CD1c-positive myeloid dendritic cell (primary cell): Measurements from ENCODE around the gene FZD7.
A peak's percentile ranks its signal among the peaks of the same experiment; 100 is the strongest.

ENCODE experiments used
- DNase-seq: peaks from one replicate; pipeline ENCODE4 v3.0.0-alpha.2; 2016; ENCODE audit errors: extremely low spot score

FZD7 gene

DNA sequence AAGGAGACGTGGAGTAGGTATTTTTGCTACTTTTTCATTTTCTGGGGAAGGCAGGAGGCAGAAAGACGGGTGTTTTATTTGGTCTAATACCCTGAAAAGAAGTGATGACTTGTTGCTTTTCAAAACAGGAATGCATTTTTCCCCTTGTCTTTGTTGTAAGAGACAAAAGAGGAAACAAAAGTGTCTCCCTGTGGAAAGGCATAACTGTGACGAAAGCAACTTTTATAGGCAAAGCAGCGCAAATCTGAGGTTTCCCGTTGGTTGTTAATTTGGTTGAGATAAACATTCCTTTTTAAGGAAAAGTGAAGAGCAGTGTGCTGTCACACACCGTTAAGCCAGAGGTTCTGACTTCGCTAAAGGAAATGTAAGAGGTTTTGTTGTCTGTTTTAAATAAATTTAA is 3.4 kb downstream of the FZD7 start:
- no peak for DNase-seq

DNA sequence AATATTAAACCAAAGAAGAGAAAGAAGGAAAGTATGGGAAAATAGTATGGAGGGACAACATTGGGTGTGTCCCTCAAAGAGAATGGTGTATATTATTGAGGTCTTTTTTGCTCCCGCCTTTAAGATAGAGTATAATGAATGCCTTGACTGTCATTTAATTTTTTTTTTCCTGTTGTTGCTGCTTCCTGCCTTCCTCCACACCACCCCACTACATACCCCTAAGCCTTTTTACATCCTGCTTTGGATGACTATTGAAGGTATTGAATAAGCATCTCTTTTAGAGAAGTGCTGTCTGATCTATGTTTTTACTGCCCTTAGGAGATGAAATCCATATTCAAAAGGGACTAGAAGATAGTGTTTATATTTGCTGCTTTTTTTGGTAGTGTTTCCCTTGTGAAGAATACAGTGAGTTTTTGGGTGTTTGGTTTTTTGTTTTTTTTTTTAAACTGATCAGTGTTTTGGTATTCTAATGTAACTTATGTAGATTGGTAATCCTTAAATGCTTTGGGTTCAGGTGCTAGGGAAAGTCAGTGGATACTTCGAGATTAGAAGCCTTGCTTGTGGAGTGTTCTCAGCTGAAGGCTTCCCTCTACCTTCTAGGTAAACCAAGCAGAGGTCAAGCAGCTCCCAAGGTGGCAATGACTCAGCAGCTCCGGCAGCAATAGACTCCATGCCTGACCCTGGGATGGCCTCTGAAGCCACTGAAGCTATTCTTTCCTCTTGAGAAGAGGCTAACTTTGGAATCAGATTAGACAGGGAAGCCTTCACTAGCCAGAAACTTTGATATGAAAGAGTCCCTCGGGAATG is 5.0 kb downstream of the FZD7 start:
- no peak for DNase-seq

DNA sequence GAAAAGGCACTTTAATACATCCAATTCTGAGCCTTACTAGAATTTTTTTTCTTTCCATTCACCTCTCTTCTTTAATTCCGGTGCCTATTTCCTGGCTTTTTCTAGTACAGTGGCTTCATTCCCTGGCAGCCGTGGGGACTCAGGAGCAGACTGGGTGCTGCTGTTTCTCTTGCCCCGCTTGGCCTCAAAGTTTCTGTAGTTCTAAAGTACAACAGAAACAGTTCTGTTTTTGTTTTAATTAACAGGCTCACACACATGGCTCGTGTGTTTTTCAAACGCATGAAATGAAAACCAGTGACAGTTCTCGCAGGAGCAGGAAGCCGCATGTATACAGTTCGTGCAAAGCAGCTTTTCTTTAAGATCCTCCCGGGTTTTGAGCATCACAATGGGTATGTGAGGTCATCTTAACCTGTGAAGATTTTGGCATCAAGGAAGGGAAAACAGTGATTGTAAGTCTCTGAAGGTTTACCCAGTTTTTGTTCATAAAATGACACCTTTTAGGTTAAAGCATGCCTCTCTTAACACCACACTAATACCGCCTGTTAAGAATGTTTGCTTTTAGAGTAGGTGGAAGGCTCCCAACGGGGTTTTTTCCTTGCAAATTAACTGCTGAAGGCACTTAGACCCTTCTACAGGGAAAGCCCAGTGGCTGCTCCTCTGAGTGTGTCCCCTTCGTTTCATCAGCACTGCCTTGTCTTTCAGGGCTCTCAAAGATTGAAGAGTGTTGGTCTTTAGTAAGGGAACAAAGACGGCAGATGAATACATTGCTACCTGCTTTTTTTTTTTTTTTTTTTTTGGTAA is 5.8 kb downstream of the FZD7 start:
- no peak for DNase-seq

DNA sequence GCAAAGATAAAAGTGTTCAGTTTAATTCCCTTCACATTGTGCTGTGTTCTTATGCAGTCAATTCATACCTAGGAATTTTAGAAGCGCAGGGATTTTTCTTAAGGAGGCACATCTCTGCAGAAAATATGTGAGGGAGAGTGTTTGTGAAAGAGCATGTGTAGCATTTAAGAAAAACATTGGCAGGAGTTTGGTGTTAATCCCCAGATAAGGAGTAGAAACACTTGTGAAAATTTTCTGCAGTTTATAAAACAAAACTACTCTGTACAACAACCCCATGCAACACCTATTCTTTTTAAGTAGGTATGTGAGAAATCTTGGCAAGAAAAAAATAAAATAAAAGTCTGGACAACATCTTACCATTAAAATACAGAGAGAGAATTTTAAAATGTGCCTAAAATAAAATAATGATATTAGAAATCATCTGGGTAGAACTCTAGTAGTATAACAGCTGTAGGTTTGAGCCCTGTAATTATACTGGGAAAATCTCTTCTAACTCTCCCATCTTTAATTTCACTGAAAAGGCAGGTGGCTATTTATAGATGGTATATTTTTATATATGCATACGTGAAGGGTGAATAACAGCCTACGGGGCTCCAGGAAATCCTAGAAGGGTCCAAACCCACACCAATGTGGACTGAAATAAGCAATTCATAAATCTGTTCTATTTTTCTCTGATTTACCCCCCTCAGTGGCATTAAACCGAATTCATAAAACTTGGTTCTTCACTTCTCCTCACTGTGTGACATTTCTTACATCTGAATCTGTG is 6.6 kb downstream of the FZD7 start:
- DNase-seq: no peak

DNA sequence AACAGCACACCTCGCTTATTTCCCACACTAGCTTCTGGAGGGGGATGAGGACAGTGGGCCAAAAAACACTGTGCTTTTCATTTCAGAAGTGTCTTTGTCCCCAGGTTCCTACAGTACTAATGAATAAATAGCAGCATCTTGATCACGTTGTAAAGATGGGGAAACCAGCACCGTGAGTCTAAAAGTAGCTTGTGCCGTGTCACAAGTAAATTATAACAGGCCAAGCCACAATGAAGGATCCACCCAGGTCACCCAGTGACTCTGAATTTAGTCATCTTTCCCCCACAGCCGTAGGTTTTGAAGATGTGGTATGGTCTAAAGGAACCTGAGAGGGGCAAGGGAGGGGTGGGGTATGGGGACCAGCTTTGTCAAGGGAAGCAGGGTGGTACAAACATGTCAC is 8.8 kb downstream of the FZD7 start:
- DNase-seq: no peak

DNA sequence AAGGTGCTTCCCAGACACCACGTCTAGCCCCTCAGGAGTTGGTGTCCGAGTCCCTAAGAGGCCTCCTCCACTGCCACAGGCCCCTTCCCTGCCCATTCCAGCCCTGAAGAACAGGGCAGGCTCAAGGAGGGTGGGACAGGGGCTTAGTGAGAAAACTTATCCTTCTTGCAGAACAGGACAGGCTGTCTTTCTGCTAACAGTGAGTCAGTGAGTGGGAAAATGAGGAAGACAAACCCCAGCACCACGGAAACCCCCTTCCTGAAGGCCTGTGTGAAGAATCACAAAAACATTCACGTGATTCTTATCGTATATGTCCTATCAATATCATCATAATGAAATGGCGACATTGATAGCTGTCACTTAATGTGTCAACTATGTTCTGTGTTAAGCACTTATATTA is 9.8 kb downstream of the FZD7 start:
- DNase-seq: peak; percentile 32

DNA sequence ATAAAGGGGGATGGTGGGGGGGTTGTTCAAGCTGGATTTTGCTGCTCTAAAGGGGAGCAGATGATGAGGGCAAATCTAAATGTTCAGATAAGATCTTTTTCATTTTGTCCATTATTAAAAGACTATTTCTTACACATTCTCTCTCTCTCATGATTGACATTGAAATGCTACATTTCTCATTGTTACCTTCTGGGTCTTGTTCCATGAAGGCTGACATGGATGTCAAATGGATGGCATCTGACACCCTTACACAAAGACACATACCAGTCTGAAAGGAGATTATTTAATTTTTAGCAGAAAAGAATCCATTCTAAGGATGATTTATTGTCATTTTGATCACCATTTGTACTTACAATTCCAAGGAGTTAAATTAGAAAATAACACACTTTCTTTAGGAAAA is 11.1 kb downstream of the FZD7 start:
- DNase-seq: no peak

DNA sequence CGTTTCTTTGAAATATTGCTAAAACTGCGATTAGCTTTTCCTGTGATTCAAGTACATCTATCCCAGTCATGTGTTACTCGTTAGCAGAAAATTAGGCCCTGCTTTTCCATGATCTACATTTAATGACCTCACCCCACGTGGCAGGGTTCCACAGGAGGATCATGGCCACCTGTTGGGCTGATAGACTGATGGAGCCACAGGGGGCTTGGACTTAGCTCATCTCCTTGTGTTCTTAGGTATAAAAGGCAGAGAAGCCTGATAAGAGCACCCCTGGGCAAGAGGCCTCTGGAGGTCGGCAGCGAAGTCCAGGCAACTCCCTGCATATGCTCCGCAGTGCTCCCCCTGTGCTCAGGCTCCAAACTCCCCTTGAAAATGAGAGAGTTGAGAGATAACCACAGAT is 12.9 kb downstream of the FZD7 start:
- DNase-seq: no peak

DNA sequence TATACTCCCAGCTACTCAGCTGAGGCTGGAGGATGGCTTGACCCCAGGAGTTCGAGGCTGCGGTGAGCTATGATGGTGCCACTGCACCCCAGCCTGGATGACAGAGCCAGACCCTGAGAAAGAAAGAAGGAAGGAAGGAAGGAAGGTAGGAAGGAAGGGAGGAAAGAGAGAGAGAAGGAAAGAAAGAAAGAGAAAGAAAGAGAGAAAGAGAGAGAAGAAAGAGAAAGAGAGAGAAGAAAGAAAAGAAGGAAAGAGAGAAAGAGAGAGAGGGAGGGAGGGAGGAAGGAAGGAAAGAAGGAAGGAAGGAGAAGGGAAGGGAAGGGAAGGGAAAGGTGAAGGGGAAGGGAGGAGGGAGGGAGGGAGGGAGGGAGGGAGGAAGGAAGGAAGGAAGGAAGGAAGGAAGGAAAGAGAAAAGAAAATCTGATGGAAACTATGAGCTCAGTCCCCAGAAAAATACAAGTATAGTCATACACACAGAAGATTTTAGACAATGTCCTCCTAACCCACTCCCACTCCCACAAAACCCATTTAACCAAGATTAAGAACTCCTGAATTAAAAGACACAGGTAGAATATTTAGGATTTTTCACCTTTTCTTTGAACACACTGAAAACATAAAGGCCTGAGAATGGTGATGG is 15.6 kb downstream of the FZD7 start:
- DNase-seq: no peak

DNA sequence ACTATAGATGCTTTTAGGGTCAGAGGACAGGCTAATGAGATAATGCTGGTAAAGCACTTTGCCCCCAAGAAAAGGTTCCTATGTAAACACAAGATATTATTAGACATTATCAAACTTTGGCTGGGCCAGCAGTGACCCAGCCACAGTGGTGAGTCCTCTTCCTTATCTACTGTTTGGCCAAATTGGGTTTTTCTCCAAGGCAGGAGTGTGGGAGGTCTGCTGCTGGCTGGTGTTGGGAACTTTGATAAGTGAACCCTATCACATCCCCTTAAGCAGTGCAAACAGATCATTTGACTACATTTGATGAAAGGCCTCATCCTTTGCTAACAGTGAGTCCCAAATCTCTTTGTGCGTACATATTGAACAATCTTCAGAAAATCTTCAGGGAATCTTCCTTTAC is 16.2 kb downstream of the FZD7 start:
- no peak for DNase-seq

DNA sequence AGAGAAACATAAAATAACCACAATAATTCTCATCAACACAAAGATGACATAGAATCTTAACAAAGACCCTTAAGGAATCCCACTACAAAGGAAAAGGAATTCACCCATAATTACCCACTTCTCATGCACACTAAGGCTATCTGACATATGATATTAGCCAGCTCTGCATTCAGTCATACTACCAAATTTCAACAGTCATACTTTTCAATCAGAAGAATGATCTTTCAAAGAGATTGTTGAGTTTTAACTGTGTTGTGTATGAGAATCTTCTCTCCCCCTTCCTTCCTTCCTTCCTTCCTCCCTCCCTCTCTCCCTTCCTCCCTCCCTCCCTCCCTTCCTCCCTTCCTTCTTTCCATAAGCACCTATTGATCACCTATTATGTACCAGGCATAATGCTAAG is 17.0 kb downstream of the FZD7 start:
- DNase-seq: no peak

DNA sequence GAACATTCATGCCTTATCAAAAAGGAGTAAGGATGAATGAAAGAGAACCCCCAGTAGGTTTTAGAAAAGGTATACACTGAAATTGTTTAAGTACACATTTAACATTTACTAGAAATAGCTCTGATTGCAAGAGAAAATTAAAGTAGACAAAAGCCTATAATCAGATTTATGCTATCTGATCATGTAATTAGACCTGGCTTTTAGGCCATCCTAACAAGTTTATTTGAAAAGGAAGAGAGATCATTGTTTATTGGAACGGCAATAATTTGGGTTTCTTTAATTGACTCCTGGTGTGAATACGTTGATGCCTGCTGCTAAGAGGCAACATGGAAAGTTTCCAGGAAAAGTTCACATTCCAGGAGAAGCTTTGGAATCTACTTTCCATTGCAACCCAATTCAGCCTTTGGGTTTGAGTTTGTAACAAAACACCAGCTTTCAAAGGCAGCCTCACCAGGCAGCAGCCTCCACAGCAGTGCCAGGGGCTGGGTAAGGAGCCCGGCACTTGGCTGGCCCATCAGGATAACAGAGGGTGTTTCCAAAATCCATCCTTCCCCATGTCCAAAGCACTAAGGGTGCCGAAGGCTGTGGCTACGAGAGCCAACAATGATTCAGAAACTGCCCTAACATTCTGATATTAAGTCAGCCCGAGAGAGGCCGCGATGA is 18.0 kb downstream of the FZD7 start:
- DNase-seq: no peak

DNA sequence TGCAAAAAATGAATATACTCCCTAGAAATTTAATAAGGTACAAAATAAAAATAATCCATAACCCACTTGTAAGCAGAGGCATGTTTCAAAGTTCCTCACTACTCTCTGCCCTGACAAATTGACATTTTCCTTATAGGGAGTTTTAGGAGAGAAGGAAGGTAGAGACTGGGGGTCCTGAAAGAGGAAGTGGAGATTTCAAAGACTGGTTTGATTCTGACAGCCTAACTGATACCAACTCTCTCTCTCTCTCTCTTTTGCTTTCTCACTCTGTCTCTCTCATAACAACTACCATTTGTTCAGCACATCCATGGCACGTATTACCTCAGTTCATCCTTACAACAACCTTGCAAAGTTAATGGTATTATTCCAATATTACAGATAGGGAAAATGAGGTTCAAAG is 18.6 kb downstream of the FZD7 start:
- no peak for DNase-seq

DNA sequence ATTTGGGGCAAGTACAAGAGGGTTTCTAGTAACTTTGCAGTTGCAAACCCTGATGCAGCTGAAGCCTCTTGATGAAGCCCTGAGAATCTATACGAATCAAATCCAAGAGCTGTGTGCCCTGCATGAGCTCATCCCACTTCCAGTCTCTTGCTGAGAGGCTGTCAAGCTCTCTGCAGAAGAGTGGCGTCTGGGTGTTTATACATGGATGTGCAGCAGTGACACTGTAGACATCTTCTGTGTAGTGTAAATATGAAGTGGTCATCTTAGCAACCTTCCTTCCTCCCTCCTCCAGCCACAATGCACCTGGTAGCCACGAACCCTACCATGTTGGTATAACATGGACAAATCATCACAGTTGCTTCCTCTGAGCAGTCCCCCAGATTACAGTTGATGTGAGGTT is 21.0 kb downstream of the FZD7 start:
- DNase-seq: no peak

DNA sequence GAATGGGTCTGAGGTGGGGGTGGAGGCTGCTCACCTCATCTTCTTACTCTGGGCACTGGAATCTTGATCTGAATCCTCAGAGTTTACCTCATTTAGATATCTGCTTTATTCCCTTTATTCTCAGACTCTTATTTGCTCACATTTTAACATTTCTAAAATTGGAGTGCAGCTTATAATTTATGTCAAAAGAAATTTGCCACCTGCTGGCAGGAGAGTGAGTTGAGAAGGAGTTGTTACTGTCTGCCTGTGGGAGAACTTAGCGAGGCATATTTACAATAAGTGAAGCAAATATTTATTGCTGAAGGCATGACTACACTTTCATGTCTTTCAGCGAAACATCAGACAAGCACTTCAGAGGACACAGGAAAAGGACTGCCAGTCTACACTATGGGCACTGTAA is 23.0 kb downstream of the FZD7 start:
- DNase-seq: no peak

DNA sequence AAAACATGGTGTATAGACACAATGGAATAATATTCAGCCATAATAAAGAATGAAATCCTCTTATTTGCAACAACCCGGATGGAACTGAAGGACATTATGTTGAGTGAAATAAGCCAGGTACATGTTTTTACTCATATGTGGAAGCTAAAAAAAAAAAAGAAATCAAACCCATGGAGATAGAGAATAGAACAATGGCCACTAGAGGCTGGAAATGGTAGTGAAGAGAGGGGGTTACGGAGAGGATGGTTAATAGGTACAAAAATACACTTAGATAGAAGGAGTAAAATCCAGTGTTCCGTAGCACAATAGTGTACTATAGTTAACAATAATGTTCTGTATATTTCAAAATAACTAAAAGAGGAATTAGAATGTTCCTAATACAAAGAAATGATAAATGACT is 26.6 kb downstream of the FZD7 start:
- DNase-seq: no peak

DNA sequence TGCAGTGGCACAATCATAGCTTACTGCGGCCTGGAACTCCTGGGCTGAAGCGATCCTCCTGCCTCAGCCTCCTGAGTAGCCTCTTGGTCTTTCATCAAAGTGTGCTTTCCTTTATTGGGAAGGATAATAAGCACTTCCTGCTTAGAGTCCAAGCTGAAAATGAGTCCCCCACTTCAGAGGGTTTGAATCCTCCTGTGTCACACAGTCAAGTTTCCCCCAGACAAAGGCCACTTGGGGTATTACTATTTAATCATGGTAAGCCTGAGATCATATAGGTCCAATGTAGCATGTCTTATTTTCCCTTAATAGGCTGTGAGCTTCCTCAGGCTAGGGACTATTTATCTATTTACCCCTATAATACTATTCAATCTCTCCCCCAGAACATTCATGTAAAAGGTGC is 28.0 kb downstream of the FZD7 start:
- no peak for DNase-seq

DNA sequence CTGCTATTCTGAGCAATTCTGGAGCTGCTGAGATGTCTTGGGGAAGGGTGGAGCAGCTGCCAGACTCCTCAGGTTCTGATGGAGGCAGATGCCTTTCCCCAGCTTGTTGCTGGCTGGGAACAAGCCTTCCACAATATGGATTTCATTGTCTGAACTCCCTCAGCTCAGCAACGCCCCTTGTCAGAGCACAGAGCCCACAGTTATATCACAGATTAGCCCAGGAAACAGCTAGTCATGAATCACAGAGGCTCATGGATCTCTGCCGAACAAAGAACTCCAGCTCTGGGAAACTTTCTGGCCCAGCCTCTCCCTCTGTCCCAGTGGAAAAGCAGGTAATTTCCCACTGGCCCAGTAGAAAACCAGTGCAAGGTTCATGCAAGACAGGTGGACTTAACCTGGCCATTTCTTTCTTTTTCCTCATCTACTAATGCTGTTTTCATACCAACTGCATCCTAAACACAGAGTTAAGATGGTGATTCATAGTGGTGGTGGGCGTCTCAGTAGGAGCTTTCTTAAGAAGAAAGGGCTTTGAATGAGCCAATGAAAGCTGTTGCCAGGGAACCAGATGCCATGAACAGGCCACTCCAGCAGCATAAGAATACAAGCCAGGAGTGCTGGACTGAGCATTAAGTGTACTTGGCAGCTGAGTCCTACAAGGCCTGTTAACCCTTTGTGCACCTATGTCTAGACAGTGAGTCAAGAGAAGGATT is 30.7 kb downstream of the FZD7 start:
- peak; percentile 40 for DNase-seq

DNA sequence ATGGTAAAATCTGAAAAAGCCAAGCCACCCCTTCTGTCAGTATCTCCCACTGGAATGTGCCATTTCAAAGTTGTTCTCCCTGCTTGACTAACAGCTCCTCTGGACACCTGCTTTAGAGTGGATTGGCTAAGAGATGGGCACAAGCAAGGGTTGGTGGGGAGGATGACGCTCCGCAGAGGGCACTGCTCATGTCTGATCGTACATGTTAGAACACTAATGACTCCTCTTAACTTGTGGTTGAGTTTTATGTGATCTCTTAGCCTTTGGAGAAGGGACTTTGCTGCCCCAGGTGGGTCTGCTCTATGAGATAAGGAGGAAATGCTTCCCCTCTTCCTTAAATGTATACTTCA is 31.2 kb downstream of the FZD7 start:
- DNase-seq: no peak

DNA sequence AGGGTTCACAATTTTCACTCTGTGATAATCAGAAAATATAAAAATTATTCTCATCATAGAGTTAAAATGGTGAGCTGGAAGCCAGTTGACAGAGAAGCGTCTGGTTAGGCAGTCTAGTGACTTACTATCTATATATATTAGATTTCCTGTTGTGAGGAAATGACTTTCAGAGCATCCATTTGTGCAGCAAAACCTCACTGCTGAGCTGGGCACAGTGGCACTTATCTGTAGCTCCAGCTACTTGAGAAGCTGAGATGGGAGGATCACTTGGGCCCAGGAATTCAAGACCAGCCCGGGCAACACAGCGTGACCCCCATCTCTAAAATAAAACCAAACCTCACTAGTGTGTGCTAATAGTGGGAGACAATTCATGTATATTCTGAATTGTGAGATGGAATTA is 32.2 kb downstream of the FZD7 start:
- no peak for DNase-seq

DNA sequence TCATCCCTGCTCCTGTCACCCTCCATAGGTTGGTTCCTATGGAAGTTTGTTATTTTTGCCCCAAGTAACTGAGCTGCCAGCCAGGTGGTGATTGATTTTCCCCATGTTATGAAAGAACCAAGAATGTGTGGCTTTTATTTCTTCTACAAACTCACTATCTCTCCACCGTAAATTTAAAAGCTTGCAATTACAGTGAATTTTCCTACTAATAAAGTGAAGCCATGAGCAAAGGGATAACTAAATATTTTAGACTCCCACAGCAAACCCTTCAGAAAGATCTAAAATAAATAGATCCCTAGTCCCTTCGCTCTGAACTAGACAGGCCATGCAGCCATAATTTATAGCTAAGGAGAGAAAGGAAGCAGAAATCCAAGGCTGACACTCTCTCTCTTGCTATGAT is 33.2 kb downstream of the FZD7 start:
- no peak for DNase-seq
